ENCODE measurements around the gene MORF4L2. TPM values are rescaled to one million over a fixed set of nuclear protein-coding genes. Genes with fewer than 3 reads are reported as not detected.
"Not testable (repeated sequence)": the region's sequence is repeated elsewhere in the genome, so short reads cannot be mapped to it uniquely, and the experiment has no call there.

The MORF4L2 gene
- polyA plus RNA-seq, 1 of the 3 experiments (the other 2 are of a cell fraction) = 221 TPM

DNA sequence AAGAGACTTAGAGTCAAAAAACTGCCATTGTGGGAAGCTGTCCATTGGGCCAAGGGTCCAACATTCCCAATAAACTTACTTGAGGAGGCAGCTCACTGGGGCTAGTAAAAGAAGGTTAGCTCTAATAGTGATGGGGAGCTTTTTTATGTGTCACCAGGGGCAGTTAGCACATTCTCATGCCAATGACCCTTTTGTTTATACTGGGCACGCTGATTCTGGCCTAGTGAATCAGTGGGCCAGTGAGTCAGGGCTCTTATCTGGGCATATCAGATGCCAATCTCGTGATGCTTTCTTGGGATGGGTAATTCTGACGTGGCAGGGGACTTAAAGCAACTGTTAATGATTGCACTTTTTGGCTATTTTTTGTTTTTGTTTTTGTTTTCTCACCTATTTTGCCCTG lies 29.9 kb downstream of the MORF4L2 start (continued):
- TF ChIP-seq, protein P1, sequence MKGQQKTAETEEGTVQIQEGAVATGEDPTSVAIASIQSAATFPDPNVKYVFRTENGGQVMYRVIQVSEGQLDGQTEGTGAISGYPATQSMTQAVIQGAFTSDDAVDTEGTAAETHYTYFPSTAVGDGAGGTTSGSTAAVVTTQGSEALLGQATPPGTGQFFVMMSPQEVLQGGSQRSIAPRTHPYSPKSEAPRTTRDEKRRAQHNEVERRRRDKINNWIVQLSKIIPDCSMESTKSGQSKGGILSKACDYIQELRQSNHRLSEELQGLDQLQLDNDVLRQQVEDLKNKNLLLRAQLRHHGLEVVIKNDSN (IDR thresholded peaks at IDR 0.05; ENCODE audit: borderline replicate concordance, low read depth) = no peak
- peak in 1 of 2 experiments; percentile 68; a peak in 1 of 4 replicates for TF ChIP-seq EP300 (IDR thresholded peaks at IDR 0.05; ENCODE audit: borderline replicate concordance in 1 of 2, low read depth in 1 of 2, low read length in 1 of 2)
- no peak for TF ChIP-seq EZH2phosphoT487 (IDR thresholded peaks at IDR 0.05; ENCODE audit: borderline replicate concordance, low read depth)
- TF ChIP-seq SMC3 (IDR thresholded peaks at IDR 0.05; ENCODE audit: low read depth, low read length) = no peak
- no peak for TF ChIP-seq GABPA (IDR thresholded peaks at IDR 0.05; ENCODE audit: low read depth)
- no peak for TF ChIP-seq NRF1 (IDR thresholded peaks at IDR 0.05; ENCODE audit: low read depth, low read length)
- peak; percentile 28; the same call in 1 of the 2 replicates for TF ChIP-seq NFIC (IDR thresholded peaks at IDR 0.05; ENCODE audit: borderline replicate concordance)
- TF ChIP-seq FOXJ3 (CRISPR knock-in tag; IDR thresholded peaks at IDR 0.05) = no peak
- peak; percentile 68 for TF ChIP-seq TCF12 (IDR thresholded peaks at IDR 0.05)
- TF ChIP-seq, protein P2, sequence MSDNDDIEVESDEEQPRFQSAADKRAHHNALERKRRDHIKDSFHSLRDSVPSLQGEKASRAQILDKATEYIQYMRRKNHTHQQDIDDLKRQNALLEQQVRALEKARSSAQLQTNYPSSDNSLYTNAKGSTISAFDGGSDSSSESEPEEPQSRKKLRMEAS (IDR thresholded peaks at IDR 0.05; ENCODE audit: low read depth) = 0 out of 2 replicates have a peak, but pooled peaks have one; percentile 29

DNA sequence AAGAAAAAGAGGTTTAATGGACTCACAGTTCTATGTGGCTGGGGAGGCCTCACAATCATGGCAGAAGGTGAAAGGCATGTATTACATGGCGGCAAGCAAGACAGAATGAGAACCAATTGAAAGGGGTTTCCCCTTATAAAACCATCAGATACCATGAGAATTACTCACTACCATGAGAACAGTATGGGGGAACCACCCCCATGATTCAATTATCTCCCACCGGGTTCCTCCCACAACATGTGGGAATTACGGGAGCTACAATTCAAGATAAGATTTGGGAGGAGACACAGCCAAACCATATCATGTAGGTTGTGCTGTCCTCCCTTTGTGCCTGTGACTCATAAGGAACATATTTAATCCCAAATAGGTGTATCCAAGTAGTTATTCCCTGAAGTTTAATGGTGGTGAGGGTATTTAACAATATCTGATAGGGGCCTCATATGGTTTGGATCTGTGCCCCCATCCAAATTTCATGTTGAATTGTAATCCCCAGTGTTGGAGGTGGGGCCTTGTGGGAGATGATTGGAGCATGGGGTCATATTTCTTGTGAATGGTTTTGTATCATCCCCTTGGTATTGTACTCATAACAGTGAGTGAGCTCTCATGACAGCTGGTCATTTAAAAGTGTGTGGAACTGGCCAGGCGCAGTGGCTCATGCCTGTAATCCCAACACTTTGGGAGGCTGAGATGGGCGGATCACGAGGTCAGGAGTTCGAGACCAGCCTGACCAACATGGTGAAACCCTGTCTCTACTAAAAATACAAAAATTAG lies 31.1 kb downstream of the MORF4L2 start:
- DNase-seq; H2AFZ ChIP-seq (ENCODE audit: low read depth); H3K4me3 ChIP-seq (ENCODE audit: low read depth in 2 of 2, low read length in 1 of 2); H3K4me2 ChIP-seq; H3K9ac ChIP-seq; POLR2A ChIA-PET; H3K9me3 ChIP-seq; H3K36me3 ChIP-seq (replicated peaks in 1 of 2; ENCODE audit: control insufficient read depth in 1 of 2, insufficient read depth in 2 of 2, low read length in 1 of 2); H3K79me2 ChIP-seq (ENCODE audit: insufficient read depth); H4K20me1 ChIP-seq (ENCODE audit: insufficient read depth); H3K9me2 ChIP-seq; H3K4me1 ChIP-seq (ENCODE audit: control insufficient read depth in 1 of 2, insufficient read depth in 2 of 2, low read depth in 1 of 2, low read length in 1 of 2); H3K27me3 ChIP-seq (ENCODE audit: insufficient read depth): not testable (repeated sequence)
- Histone ChIP-seq H3K27ac (ENCODE audit: low read depth in 2 of 2, low read length in 1 of 2) (peak overlapping the region in 1 of 2 experiments; percentile 86; a peak in 1 of 4 replicates), H3F3A (replicated peaks; ENCODE audit: insufficient read depth) (peaks cover 12% of the 10 kb centered on the region)
- CTCF ChIA-PET = interaction anchor here (1.2 kb wide), 1 partner anchor 54 kb away, joined by 3 read pairs; no protein-coding TSS in a partner anchor
- WGBS (ENCODE audit: low lambda C conversion rate) = 57% methylated on average over 7 of the region's 7 CpGs

DNA sequence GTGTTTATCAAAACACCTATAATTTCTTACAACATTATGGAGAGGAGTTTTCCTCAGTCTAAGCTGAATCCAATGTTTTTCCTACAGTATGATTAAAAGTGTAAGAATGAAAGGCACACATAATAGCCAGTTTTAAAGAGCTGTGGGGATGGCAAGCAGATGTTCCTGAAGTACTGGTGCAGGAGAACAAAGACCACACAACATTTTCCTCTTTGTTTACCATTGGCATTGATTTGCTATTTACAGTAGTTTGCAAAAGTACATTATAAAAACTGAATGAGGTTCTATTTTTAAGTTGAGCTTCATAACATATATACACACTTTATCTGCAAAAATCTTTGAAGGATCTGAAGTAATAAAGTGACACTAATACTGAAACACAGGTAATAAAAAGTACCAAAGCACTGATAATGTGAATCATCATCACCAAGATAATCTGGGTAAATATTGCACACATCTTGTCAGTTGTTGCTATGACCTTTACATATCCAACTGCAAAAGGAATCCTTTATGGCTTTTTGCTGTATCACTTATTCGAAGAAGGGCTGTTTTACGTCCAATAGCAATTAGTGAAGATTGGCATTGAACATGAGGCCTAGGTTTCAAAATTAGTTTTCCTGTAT lies 35.2 kb downstream of the MORF4L2 start:
- Histone ChIP-seq H3K9me3 (0 out of 2 replicates have a peak, but pooled peaks cover 6% of the 10 kb centered on the region), H3K36me3 (replicated peaks in 1 of 2; ENCODE audit: control insufficient read depth in 1 of 2, insufficient read depth in 2 of 2, low read length in 1 of 2) (no peaks in the 10 kb centered on the region), H3K9me2 (no peaks in the 10 kb centered on the region), H3K4me3 (ENCODE audit: low read depth in 2 of 2, low read length in 1 of 2) (no peak overlapping the region), H3K79me2 (ENCODE audit: insufficient read depth) (no peaks in the 10 kb centered on the region), H2AFZ (ENCODE audit: low read depth) (no peak overlapping the region), H3K27me3 (ENCODE audit: insufficient read depth) (no peaks in the 10 kb centered on the region), H4K20me1 (ENCODE audit: insufficient read depth) (no peaks in the 10 kb centered on the region), H3F3A (replicated peaks; ENCODE audit: insufficient read depth) (no peaks in the 10 kb centered on the region), H3K27ac (ENCODE audit: low read depth in 2 of 2, low read length in 1 of 2) (no peak overlapping the region), H3K4me2 (no peak overlapping the region), H3K4me1 (ENCODE audit: control insufficient read depth in 1 of 2, insufficient read depth in 2 of 2, low read depth in 1 of 2, low read length in 1 of 2) (no peaks in the 10 kb centered on the region), H3K9ac (no peak overlapping the region)
- ChIA-PET CTCF (interaction anchor here (1.4 kb wide), 1 partner anchor 21 kb away, joined by 5 read pairs; no protein-coding TSS in a partner anchor), POLR2A (no interaction called here)
- DNase-seq = no peak
- WGBS (ENCODE audit: low lambda C conversion rate) = 25% methylated on average over 2 of the region's 2 CpGs
- no peak for TF ChIP-seq FOXJ3 (CRISPR knock-in tag; IDR thresholded peaks at IDR 0.05)
- 0 out of 4 replicates have a peak, but pooled peaks of 1 of the 2 experiments have one; percentile 38 for TF ChIP-seq EP300 (IDR thresholded peaks at IDR 0.05; ENCODE audit: borderline replicate concordance in 1 of 2, low read depth in 1 of 2, low read length in 1 of 2)
- TF ChIP-seq GATA2 (CRISPR knock-in tag; IDR thresholded peaks at IDR 0.05) = peak; percentile 45; the same call in 1 of the 2 replicates
- TF ChIP-seq RXRA (IDR thresholded peaks at IDR 0.05; ENCODE audit: borderline replicate concordance, low read depth) = no peak
- no peak for TF ChIP-seq YY1 (IDR thresholded peaks at IDR 0.05; ENCODE audit: low read depth)
- TF ChIP-seq, protein P3, sequence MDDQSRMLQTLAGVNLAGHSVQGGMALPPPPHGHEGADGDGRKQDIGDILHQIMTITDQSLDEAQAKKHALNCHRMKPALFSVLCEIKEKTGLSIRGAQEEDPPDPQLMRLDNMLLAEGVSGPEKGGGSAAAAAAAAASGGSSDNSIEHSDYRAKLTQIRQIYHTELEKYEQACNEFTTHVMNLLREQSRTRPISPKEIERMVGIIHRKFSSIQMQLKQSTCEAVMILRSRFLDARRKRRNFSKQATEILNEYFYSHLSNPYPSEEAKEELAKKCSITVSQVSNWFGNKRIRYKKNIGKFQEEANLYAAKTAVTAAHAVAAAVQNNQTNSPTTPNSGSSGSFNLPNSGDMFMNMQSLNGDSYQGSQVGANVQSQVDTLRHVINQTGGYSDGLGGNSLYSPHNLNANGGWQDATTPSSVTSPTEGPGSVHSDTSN (IDR thresholded peaks at IDR 0.05) = no peak
